ENCODE data around the gene VPS33A. TPM values are rescaled to one million over a fixed set of nuclear protein-coding genes. Genes with fewer than 3 reads are reported as not detected.
A peak's percentile ranks its signal among the peaks of the same experiment; 100 is the strongest.

VPS33A gene
- total and polyA plus RNA-seq, 2 of the 13 experiments (the other 11 are each of a cell fraction or from before 2014, with no cell fraction given): 11.0 to 43.6 TPM

DNA sequence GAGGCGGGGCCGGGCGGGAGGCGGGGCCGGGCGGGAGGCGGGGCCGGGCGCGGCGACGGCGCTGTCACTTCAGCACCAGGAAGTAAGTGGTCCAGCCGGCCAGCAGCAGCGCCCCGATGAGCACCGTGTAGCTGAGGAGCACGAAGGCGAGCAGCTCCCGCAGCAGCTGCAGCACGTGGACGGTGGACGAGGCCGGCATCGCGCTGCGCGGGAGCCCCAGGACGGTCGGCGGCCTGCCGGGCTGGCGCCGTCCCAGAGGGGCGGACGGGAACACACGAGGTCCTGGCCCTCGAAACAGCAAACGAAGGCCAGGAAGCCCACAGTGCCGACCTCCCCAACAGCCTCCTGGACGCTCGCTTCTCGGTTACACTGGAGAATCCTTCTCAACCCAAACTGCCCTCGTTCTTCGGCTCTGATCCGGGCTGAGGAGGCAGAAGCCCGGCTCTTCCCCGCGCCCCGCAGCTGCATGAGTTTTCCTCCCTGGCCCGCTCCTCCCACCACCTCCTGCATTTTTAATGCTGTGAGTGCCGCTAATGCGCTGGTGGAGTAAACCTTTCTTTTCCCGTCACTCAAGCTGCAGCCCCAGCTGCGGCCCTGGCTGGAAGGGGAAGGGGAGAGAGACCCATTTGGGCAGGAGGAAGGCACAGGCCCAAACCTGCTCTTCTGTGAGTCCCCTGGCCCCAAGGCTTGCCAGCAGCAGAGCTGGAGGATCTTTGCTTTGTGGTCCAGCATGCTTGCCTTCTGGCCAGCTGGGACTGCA is 39.7 kb downstream of the VPS33A start (continued):
- TF ChIP-seq, protein P1, sequence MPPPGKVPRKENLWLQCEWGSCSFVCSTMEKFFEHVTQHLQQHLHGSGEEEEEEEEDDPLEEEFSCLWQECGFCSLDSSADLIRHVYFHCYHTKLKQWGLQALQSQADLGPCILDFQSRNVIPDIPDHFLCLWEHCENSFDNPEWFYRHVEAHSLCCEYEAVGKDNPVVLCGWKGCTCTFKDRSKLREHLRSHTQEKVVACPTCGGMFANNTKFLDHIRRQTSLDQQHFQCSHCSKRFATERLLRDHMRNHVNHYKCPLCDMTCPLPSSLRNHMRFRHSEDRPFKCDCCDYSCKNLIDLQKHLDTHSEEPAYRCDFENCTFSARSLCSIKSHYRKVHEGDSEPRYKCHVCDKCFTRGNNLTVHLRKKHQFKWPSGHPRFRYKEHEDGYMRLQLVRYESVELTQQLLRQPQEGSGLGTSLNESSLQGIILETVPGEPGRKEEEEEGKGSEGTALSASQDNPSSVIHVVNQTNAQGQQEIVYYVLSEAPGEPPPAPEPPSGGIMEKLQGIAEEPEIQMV (CRISPR knock-in tag; IDR thresholded peaks at IDR 0.05; ENCODE audit: low read depth): no peak; the same call in 1 of the 2 replicates
- TF ChIP-seq, protein P2, sequence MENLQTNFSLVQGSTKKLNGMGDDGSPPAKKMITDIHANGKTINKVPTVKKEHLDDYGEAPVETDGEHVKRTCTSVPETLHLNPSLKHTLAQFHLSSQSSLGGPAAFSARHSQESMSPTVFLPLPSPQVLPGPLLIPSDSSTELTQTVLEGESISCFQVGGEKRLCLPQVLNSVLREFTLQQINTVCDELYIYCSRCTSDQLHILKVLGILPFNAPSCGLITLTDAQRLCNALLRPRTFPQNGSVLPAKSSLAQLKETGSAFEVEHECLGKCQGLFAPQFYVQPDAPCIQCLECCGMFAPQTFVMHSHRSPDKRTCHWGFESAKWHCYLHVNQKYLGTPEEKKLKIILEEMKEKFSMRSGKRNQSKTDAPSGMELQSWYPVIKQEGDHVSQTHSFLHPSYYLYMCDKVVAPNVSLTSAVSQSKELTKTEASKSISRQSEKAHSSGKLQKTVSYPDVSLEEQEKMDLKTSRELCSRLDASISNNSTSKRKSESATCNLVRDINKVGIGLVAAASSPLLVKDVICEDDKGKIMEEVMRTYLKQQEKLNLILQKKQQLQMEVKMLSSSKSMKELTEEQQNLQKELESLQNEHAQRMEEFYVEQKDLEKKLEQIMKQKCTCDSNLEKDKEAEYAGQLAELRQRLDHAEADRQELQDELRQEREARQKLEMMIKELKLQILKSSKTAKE (CRISPR knock-in tag; IDR thresholded peaks at IDR 0.05; ENCODE audit: borderline replicate concordance): no peak; the same call in 1 of the 2 replicates
- no peak for TF ChIP-seq SCMH1 (CRISPR knock-in tag; IDR thresholded peaks at IDR 0.05; ENCODE audit: borderline replicate concordance)
- TF ChIP-seq MYNN (CRISPR knock-in tag; IDR thresholded peaks at IDR 0.05; ENCODE audit: low read depth): 0 out of 2 replicates have a peak, but pooled peaks have one; percentile 50
- TF ChIP-seq, protein P3, sequence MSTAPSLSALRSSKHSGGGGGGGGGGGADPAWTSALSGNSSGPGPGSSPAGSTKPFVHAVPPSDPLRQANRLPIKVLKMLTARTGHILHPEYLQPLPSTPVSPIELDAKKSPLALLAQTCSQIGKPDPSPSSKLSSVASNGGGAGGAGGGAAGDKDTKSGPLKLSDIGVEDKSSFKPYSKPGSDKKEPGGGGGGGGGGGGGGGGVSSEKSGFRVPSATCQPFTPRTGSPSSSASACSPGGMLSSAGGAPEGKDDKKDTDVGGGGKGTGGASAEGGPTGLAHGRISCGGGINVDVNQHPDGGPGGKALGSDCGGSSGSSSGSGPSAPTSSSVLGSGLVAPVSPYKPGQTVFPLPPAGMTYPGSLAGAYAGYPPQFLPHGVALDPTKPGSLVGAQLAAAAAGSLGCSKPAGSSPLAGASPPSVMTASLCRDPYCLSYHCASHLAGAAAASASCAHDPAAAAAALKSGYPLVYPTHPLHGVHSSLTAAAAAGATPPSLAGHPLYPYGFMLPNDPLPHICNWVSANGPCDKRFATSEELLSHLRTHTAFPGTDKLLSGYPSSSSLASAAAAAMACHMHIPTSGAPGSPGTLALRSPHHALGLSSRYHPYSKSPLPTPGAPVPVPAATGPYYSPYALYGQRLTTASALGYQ (CRISPR knock-in tag; IDR thresholded peaks at IDR 0.05): no peak
- TF ChIP-seq ZNF543 (CRISPR knock-in tag; IDR thresholded peaks at IDR 0.05): peak; percentile 75; the same call in 1 of the 2 replicates
- TF ChIP-seq ZNF792 (CRISPR knock-in tag; IDR thresholded peaks at IDR 0.05): peak; percentile 95
- TF ChIP-seq BRCA1 (CRISPR knock-in tag; IDR thresholded peaks at IDR 0.05): no peak; the same call in 1 of the 2 replicates
- peak; percentile 36; the same call in 1 of the 2 replicates for TF ChIP-seq ZSCAN22 (CRISPR knock-in tag; IDR thresholded peaks at IDR 0.05)
- TF ChIP-seq BHLHE40 (IDR thresholded peaks at IDR 0.05; ENCODE audit: low read length): peak; percentile 52; the same call in 1 of the 2 replicates
- TF ChIP-seq, protein P4, sequence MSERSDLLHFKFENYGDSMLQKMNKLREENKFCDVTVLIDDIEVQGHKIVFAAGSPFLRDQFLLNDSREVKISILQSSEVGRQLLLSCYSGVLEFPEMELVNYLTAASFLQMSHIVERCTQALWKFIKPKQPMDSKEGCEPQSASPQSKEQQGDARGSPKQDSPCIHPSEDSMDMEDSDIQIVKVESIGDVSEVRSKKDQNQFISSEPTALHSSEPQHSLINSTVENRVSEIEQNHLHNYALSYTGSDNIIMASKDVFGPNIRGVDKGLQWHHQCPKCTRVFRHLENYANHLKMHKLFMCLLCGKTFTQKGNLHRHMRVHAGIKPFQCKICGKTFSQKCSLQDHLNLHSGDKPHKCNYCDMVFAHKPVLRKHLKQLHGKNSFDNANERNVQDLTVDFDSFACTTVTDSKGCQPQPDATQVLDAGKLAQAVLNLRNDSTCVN (CRISPR knock-in tag; IDR thresholded peaks at IDR 0.05; ENCODE audit: borderline replicate concordance): peak; percentile 88; the same call in 1 of the 2 replicates
- no peak for TF ChIP-seq RCOR2 (CRISPR knock-in tag; IDR thresholded peaks at IDR 0.05)
- TF ChIP-seq, protein P5, sequence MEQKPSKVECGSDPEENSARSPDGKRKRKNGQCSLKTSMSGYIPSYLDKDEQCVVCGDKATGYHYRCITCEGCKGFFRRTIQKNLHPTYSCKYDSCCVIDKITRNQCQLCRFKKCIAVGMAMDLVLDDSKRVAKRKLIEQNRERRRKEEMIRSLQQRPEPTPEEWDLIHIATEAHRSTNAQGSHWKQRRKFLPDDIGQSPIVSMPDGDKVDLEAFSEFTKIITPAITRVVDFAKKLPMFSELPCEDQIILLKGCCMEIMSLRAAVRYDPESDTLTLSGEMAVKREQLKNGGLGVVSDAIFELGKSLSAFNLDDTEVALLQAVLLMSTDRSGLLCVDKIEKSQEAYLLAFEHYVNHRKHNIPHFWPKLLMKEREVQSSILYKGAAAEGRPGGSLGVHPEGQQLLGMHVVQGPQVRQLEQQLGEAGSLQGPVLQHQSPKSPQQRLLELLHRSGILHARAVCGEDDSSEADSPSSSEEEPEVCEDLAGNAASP (CRISPR knock-in tag; IDR thresholded peaks at IDR 0.05; ENCODE audit: borderline replicate concordance): peak; percentile 28; the same call in 1 of the 2 replicates
- TF ChIP-seq RBAK (CRISPR knock-in tag; IDR thresholded peaks at IDR 0.05): no peak
- TF ChIP-seq NFATC3 (CRISPR knock-in tag; IDR thresholded peaks at IDR 0.05): no peak; the same call in 1 of the 2 replicates
- peak; percentile 43 for TF ChIP-seq AGO2 (optimal IDR thresholded peaks at IDR 0.05; ENCODE audit: low read depth, low read length)
- TF ChIP-seq ZNF589 (CRISPR knock-in tag; conservative IDR thresholded peaks at IDR 0.05): peak; percentile 92
- 0 out of 2 replicates have a peak, but pooled peaks have one; percentile 58 for TF ChIP-seq CC2D1A (CRISPR knock-in tag; IDR thresholded peaks at IDR 0.05)
- TF ChIP-seq, protein P6, sequence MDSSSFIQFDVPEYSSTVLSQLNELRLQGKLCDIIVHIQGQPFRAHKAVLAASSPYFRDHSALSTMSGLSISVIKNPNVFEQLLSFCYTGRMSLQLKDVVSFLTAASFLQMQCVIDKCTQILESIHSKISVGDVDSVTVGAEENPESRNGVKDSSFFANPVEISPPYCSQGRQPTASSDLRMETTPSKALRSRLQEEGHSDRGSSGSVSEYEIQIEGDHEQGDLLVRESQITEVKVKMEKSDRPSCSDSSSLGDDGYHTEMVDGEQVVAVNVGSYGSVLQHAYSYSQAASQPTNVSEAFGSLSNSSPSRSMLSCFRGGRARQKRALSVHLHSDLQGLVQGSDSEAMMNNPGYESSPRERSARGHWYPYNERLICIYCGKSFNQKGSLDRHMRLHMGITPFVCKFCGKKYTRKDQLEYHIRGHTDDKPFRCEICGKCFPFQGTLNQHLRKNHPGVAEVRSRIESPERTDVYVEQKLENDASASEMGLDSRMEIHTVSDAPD (CRISPR knock-in tag; IDR thresholded peaks at IDR 0.05): no peak

Data from HepG2 (cell line).